A673 (cell line): ENCODE measurements around the gene ANKRD40CL.

ENCODE experiments used
- CTCF ChIP-seq: fragments of 300-800, 200-600 bp; sonication (generic); conservative IDR thresholded peaks from 2 replicates; pipeline ENCODE4 v1.5.1; 2017; ENCODE audit warnings: low read depth, mild to moderate bottlenecking, antibody characterized with exemption, low read length, moderate library complexity, mixed read lengths
- EZH2 ChIP-seq: fragments of 200-600 bp; sonication (generic); IDR thresholded peaks from 2 replicates; pipeline ENCODE4 v1.6.1; 2017; ENCODE audit warnings: borderline replicate concordance, low read depth, mild to moderate bottlenecking, mixed read lengths, antibody characterized with exemption, low read length; ENCODE audit not compliant: poor library complexity, severe bottlenecking

DNA sequence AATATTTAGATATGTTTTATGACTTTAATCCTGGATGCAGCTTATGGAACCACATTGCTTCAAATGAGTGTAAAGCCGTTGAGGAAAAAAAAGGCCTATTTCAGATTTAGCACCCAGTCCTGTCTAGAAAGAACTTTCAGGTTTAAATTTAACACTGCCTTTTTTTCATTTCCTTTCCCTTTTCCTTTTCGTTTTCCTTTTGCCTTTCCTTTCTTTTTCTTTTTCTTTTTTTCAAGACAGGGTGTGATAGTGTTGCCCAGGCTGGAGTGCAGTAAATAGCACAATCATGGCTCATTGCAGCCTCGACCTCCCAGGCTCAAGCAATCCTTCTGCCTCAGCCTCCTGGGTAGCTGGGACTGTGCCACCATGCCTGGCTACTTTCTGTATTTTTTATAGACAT is 32.0 kb downstream of the ANKRD40CL start:
- TF ChIP-seq EZH2 (no peak), CTCF (no peak)
